HEK293 (cell line): Measurements from ENCODE around the gene HOXB8.

ENCODE experiments used
- CTCF ChIA-PET: fragments of 350-600 bp; formaldehyde crosslinking; extraction: SDS; loops from one replicate; lab custom pipeline; 2021; ENCODE audit warnings: antibody characterized with exemption; lab: Yijun Ruan, JAX
- POLR2A ChIA-PET: fragments of 300-600 bp; formaldehyde crosslinking; extraction: SDS; loops from one replicate; lab custom pipeline; 2020; ENCODE audit warnings: antibody characterized with exemption, inconsistent platforms; lab: Yijun Ruan, JAX
- H3K27ac ChIP-seq: fragments of 200-500 bp; sonication (Bioruptor generic); 2 replicates; pipeline ENCODE4 v1.5.1; 2014; ENCODE audit warnings: low read depth, low read length, control low read depth, inconsistent platforms; ENCODE audit errors: extremely low read depth
- H3K36me3 ChIP-seq, 2 experiments: fragments of 200-500 bp in 1 of 2; sonication (Bioruptor generic) in 1 of 2; 1 replicate in 1 of 2; 2 replicates in 1 of 2; pipeline ENCODE4 v1.5.1; 2014 to 2017; ENCODE audit warnings: inconsistent platforms in 2 of 2, low read length in 2 of 2; ENCODE audit not compliant: control insufficient read depth in 2 of 2, insufficient read depth in 1 of 2
- H3K4me1 ChIP-seq: fragments of 200-500 bp; sonication (Bioruptor generic); 2 replicates; pipeline ENCODE4 v1.5.1; 2014; ENCODE audit warnings: mild to moderate bottlenecking, low read length, inconsistent platforms; ENCODE audit not compliant: control insufficient read depth, insufficient read depth
- H3K4me3 ChIP-seq: 2 replicates; pipeline ENCODE4 v1.5.1; 2011; ENCODE audit warnings: low read depth, mild to moderate bottlenecking, control low read depth, low read length, moderate library complexity
- H3K9me3 ChIP-seq: fragments of 200-500 bp; sonication (Bioruptor generic); 2 replicates; pipeline ENCODE4 v1.5.1; 2014; ENCODE audit warnings: low read depth, low read length, inconsistent platforms; ENCODE audit not compliant: control insufficient read depth, insufficient read depth
- GFI1B ChIP-seq: fragments of 450-650 bp; formaldehyde crosslinking; IDR thresholded peaks from 2 replicates; pipeline ENCODE4 v1.5.1; 2016; ENCODE audit warnings: missing biosample characterization, missing genetic modification characterization
- IKZF3 ChIP-seq: fragments of 450-650 bp; IDR thresholded peaks from 2 replicates; pipeline ENCODE4 v1.5.0; 2018; ENCODE audit warnings: missing biosample characterization, mild to moderate bottlenecking, missing genetic modification characterization, moderate library complexity
- SCRT1 ChIP-seq: fragments of 450-650 bp; formaldehyde crosslinking; IDR thresholded peaks from 2 replicates; pipeline ENCODE4 v1.5.1; 2016; ENCODE audit warnings: missing biosample characterization, missing genetic modification characterization, borderline replicate concordance
- ZBTB17 ChIP-seq: fragments of 450-650 bp; formaldehyde crosslinking; IDR thresholded peaks from 2 replicates; pipeline ENCODE4 v1.5.1; 2016; ENCODE audit warnings: missing biosample characterization, missing genetic modification characterization
- ZBTB20 ChIP-seq: fragments of 450-650 bp; formaldehyde crosslinking; IDR thresholded peaks from 2 replicates; pipeline ENCODE4 v1.5.1; 2016; ENCODE audit warnings: missing biosample characterization, missing genetic modification characterization
- ZBTB8A ChIP-seq: fragments of 450-650 bp; formaldehyde crosslinking; IDR thresholded peaks from 2 replicates; pipeline ENCODE4 v1.5.1; 2016; ENCODE audit warnings: missing biosample characterization, missing genetic modification characterization
- ZEB2 ChIP-seq: fragments of 450-650 bp; formaldehyde crosslinking; IDR thresholded peaks from 2 replicates; pipeline ENCODE4 v1.5.1; 2016; ENCODE audit warnings: missing biosample characterization, missing genetic modification characterization
- ZFHX2 ChIP-seq: fragments of 450-650 bp; formaldehyde crosslinking; conservative IDR thresholded peaks from 2 replicates; pipeline ENCODE4 v1.5.1; 2016; ENCODE audit warnings: missing biosample characterization, missing genetic modification characterization
- ZFP69B ChIP-seq: fragments of 450-650 bp; formaldehyde crosslinking; IDR thresholded peaks from 2 replicates; pipeline ENCODE4 v1.5.1; 2016; ENCODE audit warnings: missing biosample characterization, missing genetic modification characterization
- ZIC2 ChIP-seq: fragments of 450-650 bp; formaldehyde crosslinking; IDR thresholded peaks from 2 replicates; pipeline ENCODE4 v1.5.1; 2016; ENCODE audit warnings: missing biosample characterization, missing genetic modification characterization
- ZNF169 ChIP-seq: fragments of 450-650 bp; formaldehyde crosslinking; IDR thresholded peaks from 2 replicates; pipeline ENCODE4 v1.5.1; 2016; ENCODE audit warnings: missing biosample characterization, missing genetic modification characterization
- ZNF2 ChIP-seq: fragments of 450-650 bp; formaldehyde crosslinking; IDR thresholded peaks from 2 replicates; pipeline ENCODE4 v1.5.1; 2016; ENCODE audit warnings: missing biosample characterization, missing genetic modification characterization
- ZNF404 ChIP-seq: fragments of 450-650 bp; formaldehyde crosslinking; IDR thresholded peaks from 2 replicates; pipeline ENCODE4 v1.5.1; 2017; ENCODE audit warnings: missing biosample characterization, missing genetic modification characterization
- ZNF416 ChIP-seq: fragments of 450-650 bp; formaldehyde crosslinking; IDR thresholded peaks from 2 replicates; pipeline ENCODE4 v1.5.1; 2016; ENCODE audit warnings: missing biosample characterization, missing genetic modification characterization
- ZNF544 ChIP-seq: fragments of 450-650 bp; formaldehyde crosslinking; IDR thresholded peaks from 2 replicates; pipeline ENCODE4 v1.5.0; 2017; ENCODE audit warnings: missing biosample characterization, missing genetic modification characterization
- ZNF596 ChIP-seq: fragments of 450-650 bp; IDR thresholded peaks from 2 replicates; pipeline ENCODE4 v1.5.0; 2018; ENCODE audit warnings: missing biosample characterization, mild to moderate bottlenecking, missing genetic modification characterization, moderate library complexity
- ZNF623 ChIP-seq: fragments of 450-650 bp; formaldehyde crosslinking; IDR thresholded peaks from 2 replicates; pipeline ENCODE4 v1.5.1; 2016; ENCODE audit warnings: missing biosample characterization, missing genetic modification characterization
- ZNF624 ChIP-seq: fragments of 450-650 bp; formaldehyde crosslinking; IDR thresholded peaks from 2 replicates; pipeline ENCODE4 v1.5.1; 2017; ENCODE audit warnings: missing biosample characterization, missing genetic modification characterization
- ZNF629 ChIP-seq: fragments of 450-650 bp; formaldehyde crosslinking; IDR thresholded peaks from 2 replicates; pipeline ENCODE4 v1.5.1; 2017; ENCODE audit warnings: missing biosample characterization, missing genetic modification characterization
- ZSCAN30 ChIP-seq: fragments of 450-650 bp; IDR thresholded peaks from 2 replicates; pipeline ENCODE4 v1.5.1; 2018; ENCODE audit warnings: missing biosample characterization, mild to moderate bottlenecking, missing genetic modification characterization, moderate library complexity
- ZXDB ChIP-seq: fragments of 450-650 bp; formaldehyde crosslinking; IDR thresholded peaks from 2 replicates; pipeline ENCODE4 v1.5.1; 2016; ENCODE audit warnings: missing biosample characterization, missing genetic modification characterization
- TF ChIP-seq, protein P1 (sequence below): fragments of 450-650 bp; formaldehyde crosslinking; IDR thresholded peaks from 2 replicates; pipeline ENCODE4 v1.5.1; 2017; ENCODE audit warnings: missing biosample characterization, missing genetic modification characterization
- TF ChIP-seq, protein P2 (sequence below): fragments of 450-650 bp; formaldehyde crosslinking; IDR thresholded peaks from 2 replicates; pipeline ENCODE4 v1.5.1; 2016; ENCODE audit warnings: missing biosample characterization, missing genetic modification characterization
- TF ChIP-seq, protein P3 (sequence below): fragments of 450-650 bp; IDR thresholded peaks from 2 replicates; pipeline ENCODE4 v1.5.1; 2018; ENCODE audit warnings: missing biosample characterization, mild to moderate bottlenecking, missing genetic modification characterization
- TF ChIP-seq, protein P4 (sequence below): fragments of 450-650 bp; formaldehyde crosslinking; IDR thresholded peaks from 2 replicates; pipeline ENCODE4 v1.5.1; 2017; ENCODE audit warnings: missing biosample characterization, missing genetic modification characterization
- TF ChIP-seq, protein P5 (sequence below): fragments of 450-650 bp; IDR thresholded peaks from 2 replicates; pipeline ENCODE4 v1.5.1; 2018; ENCODE audit warnings: missing biosample characterization, missing genetic modification characterization
- TF ChIP-seq, protein P6 (sequence below): fragments of 450-650 bp; formaldehyde crosslinking; IDR thresholded peaks from 2 replicates; pipeline ENCODE4 v1.5.1; 2016; ENCODE audit warnings: missing biosample characterization, missing genetic modification characterization

The HOXB8 gene

DNA sequence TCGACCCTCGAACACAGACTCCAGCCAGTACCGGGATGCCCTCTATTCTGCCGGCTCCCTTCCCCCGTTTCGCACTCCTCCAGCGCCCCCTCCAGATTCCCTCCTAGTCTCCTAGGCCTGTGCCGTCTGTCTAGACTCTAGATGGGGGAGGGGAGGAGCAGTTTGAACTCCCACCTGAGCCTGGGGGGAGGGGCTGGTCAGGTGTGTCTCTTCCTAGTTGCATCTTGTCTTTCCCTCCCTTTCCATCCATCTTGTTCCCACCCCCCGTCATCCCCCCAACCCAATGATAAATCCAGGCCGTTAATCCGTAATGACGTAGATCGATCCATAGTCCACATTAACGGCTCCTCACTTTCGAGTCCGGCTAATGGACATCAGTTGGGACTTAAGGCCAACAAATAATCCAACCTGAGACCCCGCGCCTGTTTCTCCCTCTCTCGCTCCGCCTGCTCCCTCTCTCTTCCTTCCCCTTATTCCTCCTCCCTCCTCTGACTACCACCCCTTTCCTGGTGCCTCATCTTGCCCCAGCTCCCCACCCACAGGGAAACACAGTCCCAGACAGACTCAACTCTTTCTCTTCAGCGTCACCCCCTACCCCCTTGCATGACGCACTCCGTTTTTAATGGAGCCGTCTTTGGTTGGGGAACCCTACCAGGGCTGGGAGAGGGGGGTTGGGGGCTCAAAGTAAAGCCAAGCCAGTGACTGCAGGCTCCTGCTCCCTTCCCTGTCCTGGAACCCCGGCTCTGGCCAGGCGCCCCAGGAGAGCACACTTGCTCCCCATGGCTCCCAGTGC, 18.2 kb downstream of the HOXB8 start (continued):
- TF ChIP-seq ZNF404 (tag by site-specific recombination), result no peak
- TF ChIP-seq GFI1B, result peak; percentile 43; the same call in 1 of the 2 replicates
- TF ChIP-seq, protein P1, sequence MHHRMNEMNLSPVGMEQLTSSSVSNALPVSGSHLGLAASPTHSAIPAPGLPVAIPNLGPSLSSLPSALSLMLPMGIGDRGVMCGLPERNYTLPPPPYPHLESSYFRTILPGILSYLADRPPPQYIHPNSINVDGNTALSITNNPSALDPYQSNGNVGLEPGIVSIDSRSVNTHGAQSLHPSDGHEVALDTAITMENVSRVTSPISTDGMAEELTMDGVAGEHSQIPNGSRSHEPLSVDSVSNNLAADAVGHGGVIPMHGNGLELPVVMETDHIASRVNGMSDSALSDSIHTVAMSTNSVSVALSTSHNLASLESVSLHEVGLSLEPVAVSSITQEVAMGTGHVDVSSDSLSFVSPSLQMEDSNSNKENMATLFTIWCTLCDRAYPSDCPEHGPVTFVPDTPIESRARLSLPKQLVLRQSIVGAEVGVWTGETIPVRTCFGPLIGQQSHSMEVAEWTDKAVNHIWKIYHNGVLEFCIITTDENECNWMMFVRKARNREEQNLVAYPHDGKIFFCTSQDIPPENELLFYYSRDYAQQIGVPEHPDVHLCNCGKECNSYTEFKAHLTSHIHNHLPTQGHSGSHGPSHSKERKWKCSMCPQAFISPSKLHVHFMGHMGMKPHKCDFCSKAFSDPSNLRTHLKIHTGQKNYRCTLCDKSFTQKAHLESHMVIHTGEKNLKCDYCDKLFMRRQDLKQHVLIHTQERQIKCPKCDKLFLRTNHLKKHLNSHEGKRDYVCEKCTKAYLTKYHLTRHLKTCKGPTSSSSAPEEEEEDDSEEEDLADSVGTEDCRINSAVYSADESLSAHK (tag by site-specific recombination), result 0 out of 2 replicates have a peak, but pooled peaks have one; percentile 24
- peak; percentile 61 for TF ChIP-seq ZSCAN30 (tag by site-specific recombination)
- no peak for TF ChIP-seq ZXDB (tag by site-specific recombination)
- TF ChIP-seq, protein P2, sequence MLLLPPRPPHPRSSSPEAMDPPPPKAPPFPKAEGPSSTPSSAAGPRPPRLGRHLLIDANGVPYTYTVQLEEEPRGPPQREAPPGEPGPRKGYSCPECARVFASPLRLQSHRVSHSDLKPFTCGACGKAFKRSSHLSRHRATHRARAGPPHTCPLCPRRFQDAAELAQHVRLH (tag by site-specific recombination), result peak; percentile 60
- TF ChIP-seq, protein P3, sequence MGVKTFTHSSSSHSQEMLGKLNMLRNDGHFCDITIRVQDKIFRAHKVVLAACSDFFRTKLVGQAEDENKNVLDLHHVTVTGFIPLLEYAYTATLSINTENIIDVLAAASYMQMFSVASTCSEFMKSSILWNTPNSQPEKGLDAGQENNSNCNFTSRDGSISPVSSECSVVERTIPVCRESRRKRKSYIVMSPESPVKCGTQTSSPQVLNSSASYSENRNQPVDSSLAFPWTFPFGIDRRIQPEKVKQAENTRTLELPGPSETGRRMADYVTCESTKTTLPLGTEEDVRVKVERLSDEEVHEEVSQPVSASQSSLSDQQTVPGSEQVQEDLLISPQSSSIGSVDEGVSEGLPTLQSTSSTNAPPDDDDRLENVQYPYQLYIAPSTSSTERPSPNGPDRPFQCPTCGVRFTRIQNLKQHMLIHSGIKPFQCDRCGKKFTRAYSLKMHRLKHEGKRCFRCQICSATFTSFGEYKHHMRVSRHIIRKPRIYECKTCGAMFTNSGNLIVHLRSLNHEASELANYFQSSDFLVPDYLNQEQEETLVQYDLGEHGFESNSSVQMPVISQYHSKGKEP (tag by site-specific recombination), result no peak
- TF ChIP-seq ZNF416, result no peak
- no peak for TF ChIP-seq ZNF623 (tag by site-specific recombination)
- TF ChIP-seq, all 188 proteins: peak for 58

DNA sequence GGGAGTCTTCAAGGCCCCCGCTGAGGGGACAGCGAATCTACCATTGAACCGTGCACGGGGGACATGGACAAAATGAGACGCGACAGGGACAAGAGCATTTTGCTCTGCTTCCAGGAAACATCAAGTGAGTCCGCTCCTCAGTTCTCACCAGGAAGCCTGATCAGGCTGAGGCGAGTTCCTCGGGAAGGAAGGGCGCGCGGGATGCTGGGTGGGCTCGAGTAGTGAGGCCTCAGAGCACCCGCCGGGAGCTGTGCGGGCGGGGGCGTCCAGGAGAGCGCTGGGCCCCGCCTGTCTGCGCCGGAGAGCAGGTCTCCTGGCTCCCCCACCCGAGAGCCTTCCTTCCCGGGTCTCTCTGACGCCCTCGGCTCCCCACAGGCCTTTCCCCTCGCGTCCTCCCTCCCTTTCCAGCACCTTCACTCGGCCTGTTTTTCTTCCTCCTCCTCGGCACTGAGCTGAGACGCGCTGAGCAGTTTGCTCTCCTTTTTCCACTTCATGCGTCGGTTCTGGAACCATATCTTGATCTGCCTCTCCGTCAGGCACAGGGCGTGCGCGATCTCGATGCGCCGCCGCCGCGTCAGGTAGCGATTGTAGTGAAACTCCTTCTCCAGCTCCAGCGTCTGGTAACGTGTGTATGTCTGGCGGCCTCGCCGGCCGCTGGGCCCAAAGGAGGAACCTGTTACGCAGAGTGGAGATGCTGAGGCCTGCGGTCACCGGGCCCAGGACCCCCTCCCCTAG, 18.9 kb downstream of the HOXB8 start:
- ChIA-PET CTCF (interaction anchor here (0.6 to 6.0 kb wide), 10 partner anchors 53 to 579 kb away, joined by 3 to 52 read pairs (median 4); no protein-coding TSS in a partner anchor), POLR2A (no interaction called here)
- peaks cover 42% of the 10 kb centered on the region for H3K4me1 ChIP-seq
- H3K36me3 ChIP-seq, result peaks cover 5 to 42% of the 10 kb centered on the region in 2 experiments; a peak in 2 of 3 replicates
- no peak overlapping the region for H3K4me3 ChIP-seq
- peak overlapping the region; percentile 87; the same call in 1 of the 2 replicates for H3K27ac ChIP-seq
- no peaks in the 10 kb centered on the region for H3K9me3 ChIP-seq
- TF ChIP-seq ZBTB20 (tag by site-specific recombination), result no peak
- no peak for TF ChIP-seq ZNF544 (tag by site-specific recombination)
- TF ChIP-seq ZBTB17 (tag by site-specific recombination), result peak; percentile 46; the same call in 1 of the 2 replicates
- TF ChIP-seq, protein P4, sequence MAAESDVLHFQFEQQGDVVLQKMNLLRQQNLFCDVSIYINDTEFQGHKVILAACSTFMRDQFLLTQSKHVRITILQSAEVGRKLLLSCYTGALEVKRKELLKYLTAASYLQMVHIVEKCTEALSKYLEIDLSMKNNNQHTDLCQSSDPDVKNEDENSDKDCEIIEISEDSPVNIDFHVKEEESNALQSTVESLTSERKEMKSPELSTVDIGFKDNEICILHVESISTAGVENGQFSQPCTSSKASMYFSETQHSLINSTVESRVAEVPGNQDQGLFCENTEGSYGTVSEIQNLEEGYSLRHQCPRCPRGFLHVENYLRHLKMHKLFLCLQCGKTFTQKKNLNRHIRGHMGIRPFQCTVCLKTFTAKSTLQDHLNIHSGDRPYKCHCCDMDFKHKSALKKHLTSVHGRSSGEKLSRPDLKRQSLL (tag by site-specific recombination), result peak; percentile 49; the same call in 1 of the 2 replicates
- TF ChIP-seq ZFHX2, result 0 out of 2 replicates have a peak, but pooled peaks have one; percentile 11
- TF ChIP-seq, protein P5, sequence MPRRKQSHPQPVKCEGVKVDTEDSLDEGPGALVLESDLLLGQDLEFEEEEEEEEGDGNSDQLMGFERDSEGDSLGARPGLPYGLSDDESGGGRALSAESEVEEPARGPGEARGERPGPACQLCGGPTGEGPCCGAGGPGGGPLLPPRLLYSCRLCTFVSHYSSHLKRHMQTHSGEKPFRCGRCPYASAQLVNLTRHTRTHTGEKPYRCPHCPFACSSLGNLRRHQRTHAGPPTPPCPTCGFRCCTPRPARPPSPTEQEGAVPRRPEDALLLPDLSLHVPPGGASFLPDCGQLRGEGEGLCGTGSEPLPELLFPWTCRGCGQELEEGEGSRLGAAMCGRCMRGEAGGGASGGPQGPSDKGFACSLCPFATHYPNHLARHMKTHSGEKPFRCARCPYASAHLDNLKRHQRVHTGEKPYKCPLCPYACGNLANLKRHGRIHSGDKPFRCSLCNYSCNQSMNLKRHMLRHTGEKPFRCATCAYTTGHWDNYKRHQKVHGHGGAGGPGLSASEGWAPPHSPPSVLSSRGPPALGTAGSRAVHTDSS (tag by site-specific recombination), result 0 out of 2 replicates have a peak, but pooled peaks have one; percentile 12
- TF ChIP-seq ZFP69B (tag by site-specific recombination), result peak; percentile 77
- 0 out of 2 replicates have a peak, but pooled peaks have one; percentile 3 for TF ChIP-seq ZEB2
- TF ChIP-seq SCRT1 (tag by site-specific recombination), result peak; percentile 8; the same call in 1 of the 2 replicates
- TF ChIP-seq ZIC2 (tag by site-specific recombination), result peak; percentile 78
- TF ChIP-seq ZNF169, result no peak
- no peak for TF ChIP-seq ZNF629 (tag by site-specific recombination)
- TF ChIP-seq, protein P6, sequence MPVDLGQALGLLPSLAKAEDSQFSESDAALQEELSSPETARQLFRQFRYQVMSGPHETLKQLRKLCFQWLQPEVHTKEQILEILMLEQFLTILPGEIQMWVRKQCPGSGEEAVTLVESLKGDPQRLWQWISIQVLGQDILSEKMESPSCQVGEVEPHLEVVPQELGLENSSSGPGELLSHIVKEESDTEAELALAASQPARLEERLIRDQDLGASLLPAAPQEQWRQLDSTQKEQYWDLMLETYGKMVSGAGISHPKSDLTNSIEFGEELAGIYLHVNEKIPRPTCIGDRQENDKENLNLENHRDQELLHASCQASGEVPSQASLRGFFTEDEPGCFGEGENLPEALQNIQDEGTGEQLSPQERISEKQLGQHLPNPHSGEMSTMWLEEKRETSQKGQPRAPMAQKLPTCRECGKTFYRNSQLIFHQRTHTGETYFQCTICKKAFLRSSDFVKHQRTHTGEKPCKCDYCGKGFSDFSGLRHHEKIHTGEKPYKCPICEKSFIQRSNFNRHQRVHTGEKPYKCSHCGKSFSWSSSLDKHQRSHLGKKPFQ (tag by site-specific recombination), result peak; percentile 92
- 0 out of 2 replicates have a peak, but pooled peaks have one; percentile 10 for TF ChIP-seq ZNF624 (tag by site-specific recombination)
- peak; percentile 79 for TF ChIP-seq ZBTB8A (tag by site-specific recombination)
- peak; percentile 74 for TF ChIP-seq ZNF596 (tag by site-specific recombination)
- TF ChIP-seq ZNF2 (tag by site-specific recombination), result 0 out of 2 replicates have a peak, but pooled peaks have one; percentile 65
- peak; percentile 91; the same call in 1 of the 2 replicates for TF ChIP-seq IKZF3 (tag by site-specific recombination)
